Activated CD8-positive, alpha-beta T cell treated with anti-CD3 and anti-CD28 coated beads for 36 hours (primary cell): Measurements from ENCODE around the gene BOLL. TPM values are rescaled to one million over a fixed set of nuclear protein-coding genes. Genes with fewer than 3 reads are reported as not detected.
A peak's percentile ranks its signal among the peaks of the same experiment; 100 is the strongest.

Source experiments
- ATAC-seq: fragments of 200-7000 bp; cut with Tn5 transposase; one replicate; pipeline ENCODE4 v1.10.0; 2021; ENCODE audit warnings: mild to moderate bottlenecking, moderate library complexity
- CTCF ChIA-PET: fragments of 350-600 bp; sonication (Branson Sonifier 250); formaldehyde crosslinking; loops from one replicate; lab custom pipeline; 2021; ENCODE audit warnings: antibody characterized with exemption; lab: Charles Lee
- POLR2A ChIA-PET: fragments of 350-600 bp; sonication (Branson Sonifier 250); formaldehyde crosslinking; loops from one replicate; lab custom pipeline; 2021; ENCODE audit warnings: antibody characterized with exemption; lab: Charles Lee
- DNase-seq: peaks from one replicate; pipeline ENCODE4 v3.0.0-alpha.2; 2020
- H3K27ac Mint-ChIP-seq: one replicate; pipeline ENCODE4 v1.8.0; 2021; ENCODE audit warnings: mild to moderate bottlenecking, mixed read lengths
- H3K27me3 Mint-ChIP-seq: one replicate; pipeline ENCODE4 v1.8.0; 2021; ENCODE audit warnings: mixed read lengths
- H3K36me3 Mint-ChIP-seq: one replicate; pipeline ENCODE4 v1.8.0; 2021; ENCODE audit warnings: low read depth, mixed read lengths
- H3K4me1 Mint-ChIP-seq: one replicate; pipeline ENCODE4 v1.8.0; 2021; ENCODE audit warnings: low read depth, mixed read lengths
- H3K4me3 Mint-ChIP-seq: one replicate; pipeline ENCODE4 v1.8.0; 2021; ENCODE audit warnings: mild to moderate bottlenecking, moderate library complexity, mixed read lengths
- H3K9me3 Mint-ChIP-seq: one replicate; pipeline ENCODE4 v1.8.0; 2021; ENCODE audit warnings: mixed read lengths
- CTCF ChIP-seq: fragments of 200-600 bp; IDR thresholded peaks from one replicate; pipeline ENCODE4 v1.8.0; 2022; ENCODE audit warnings: antibody characterized with exemption, mild to moderate bottlenecking
- intact Hi-C: fragments of 100-400 bp; cut with micrococcal nuclease; formaldehyde crosslinking; loops from one replicate; pipeline ENCODE4 v1.10.0; 2022
- total RNA-seq, 2 experiments: library from RNA; stranded (reverse); gene quantifications; one replicate each; pipeline ENCODE4 v1.2.3, GENCODE V29; 2021

BOLL gene
- total RNA-seq, 2 experiments from 2014 or later = not detected

GRCh38 chr2:197810016-197810415 lies 24.9 kb upstream of the BOLL start:
- intact Hi-C loops = no loop called here
- TF ChIP-seq CTCF = no peak
- H3K4me1 Mint-ChIP-seq = peaks cover 38% of the 10 kb centered on the region
- peaks cover 4% of the 10 kb centered on the region for H3K27me3 Mint-ChIP-seq
- no peak overlapping the region for H3K27ac Mint-ChIP-seq
- H3K4me3 Mint-ChIP-seq = no peak overlapping the region
- no peaks in the 10 kb centered on the region for H3K9me3 Mint-ChIP-seq
- H3K36me3 Mint-ChIP-seq = no peaks in the 10 kb centered on the region
- CTCF ChIA-PET = interaction anchor here (0.7 to 1.9 kb wide), 4 partner anchors 28 to 317 kb away, joined by 3 to 10 read pairs (median 4); no protein-coding TSS in a partner anchor
- DNase-seq (no peak), ATAC-seq (no peak)
- POLR2A ChIA-PET = no interaction called here

GRCh38 chr2:197809064-197809463 lies 23.9 kb upstream of the BOLL start:
- no peak for TF ChIP-seq CTCF
- CTCF ChIA-PET = interaction anchor here (0.8 to 1.9 kb wide), 4 partner anchors 29 to 487 kb away, joined by 3 to 10 read pairs (median 4); no protein-coding TSS in a partner anchor
- Mint-ChIP-seq H3K4me3 (no peak overlapping the region), H3K27me3 (peaks cover 4% of the 10 kb centered on the region), H3K36me3 (no peaks in the 10 kb centered on the region), H3K27ac (no peak overlapping the region), H3K4me1 (peaks cover 34% of the 10 kb centered on the region), H3K9me3 (no peaks in the 10 kb centered on the region)
- no peak for ATAC-seq
- DNase-seq = no peak
- intact Hi-C loops = no loop called here
- POLR2A ChIA-PET = no interaction called here

GRCh38 chr2:197805715-197806633 lies 20.9 kb upstream of the BOLL start:
- peaks cover 5% of the 10 kb centered on the region for H3K27me3 Mint-ChIP-seq
- ChIA-PET POLR2A (interaction anchor here (0.6 kb wide), 1 partner anchor 283 kb away, joined by 3 read pairs; no protein-coding TSS in a partner anchor), CTCF (interaction anchor here (0.8 to 3.2 kb wide), 6 partner anchors 12 to 491 kb away, joined by 3 to 18 read pairs (median 3); no protein-coding TSS in a partner anchor)
- no peak overlapping the region for H3K27ac Mint-ChIP-seq
- intact Hi-C loops = no loop called here
- peaks cover 44% of the 10 kb centered on the region for H3K4me1 Mint-ChIP-seq
- H3K4me3 Mint-ChIP-seq = peak overlapping the region; percentile 67
- TF ChIP-seq CTCF = no peak
- no peaks in the 10 kb centered on the region for H3K36me3 Mint-ChIP-seq
- H3K9me3 Mint-ChIP-seq = no peaks in the 10 kb centered on the region
- DNase-seq (no peak), ATAC-seq (no peak)

GRCh38 chr2:197804758-197805714 lies 19.9 kb upstream of the BOLL start:
- TF ChIP-seq CTCF = peak; percentile 47
- intact Hi-C loops = loop anchor here (5.0 kb wide), 1 partner anchor 247 kb away; no protein-coding TSS in a partner anchor
- peak; percentile 47 for DNase-seq
- peaks cover 5% of the 10 kb centered on the region for H3K27me3 Mint-ChIP-seq
- POLR2A ChIA-PET = interaction anchor here (0.6 kb wide), 1 partner anchor 282 kb away, joined by 3 read pairs; no protein-coding TSS in a partner anchor
- peak overlapping the region; percentile 85 for H3K4me3 Mint-ChIP-seq
- peak; percentile 17 for ATAC-seq
- H3K27ac Mint-ChIP-seq = peak overlapping the region; percentile 71
- CTCF ChIA-PET = interaction anchor here (0.8 to 3.2 kb wide), 9 partner anchors 12 to 491 kb away, joined by 3 to 18 read pairs (median 3); no protein-coding TSS in a partner anchor
- H3K36me3 Mint-ChIP-seq = no peaks in the 10 kb centered on the region
- H3K4me1 Mint-ChIP-seq = peaks cover 44% of the 10 kb centered on the region
- H3K9me3 Mint-ChIP-seq = no peaks in the 10 kb centered on the region
